GM10847 (cell line): Measurements from ENCODE around the gene CD226.

ENCODE experiments used
- POLR2A ChIP-seq: IDR thresholded peaks from 2 replicates; pipeline ENCODE4 v1.6.1; 2011; ENCODE audit not compliant: insufficient read length; ENCODE audit errors: extremely low read depth

Gene CD226

DNA sequence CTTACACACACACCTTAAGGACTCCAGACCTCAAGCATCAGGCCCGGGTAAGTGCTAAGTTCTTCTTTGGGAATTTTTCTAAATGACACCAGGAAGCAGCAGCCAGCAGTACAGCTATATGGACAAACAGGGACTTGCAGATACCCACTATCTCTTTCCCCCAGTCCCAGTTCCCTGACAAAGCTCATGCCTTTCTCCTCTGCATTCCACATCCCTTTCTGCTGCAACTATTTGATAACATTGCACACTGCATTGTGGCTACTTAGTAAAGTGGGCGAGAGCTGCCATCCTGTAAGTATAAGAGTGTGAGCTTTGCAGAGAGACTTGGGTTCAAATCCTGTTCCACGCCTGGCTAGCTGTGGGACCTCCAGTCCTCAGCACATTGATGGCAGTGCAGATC lies 14.0 kb upstream of the CD226 start:
- no peak for TF ChIP-seq POLR2A

DNA sequence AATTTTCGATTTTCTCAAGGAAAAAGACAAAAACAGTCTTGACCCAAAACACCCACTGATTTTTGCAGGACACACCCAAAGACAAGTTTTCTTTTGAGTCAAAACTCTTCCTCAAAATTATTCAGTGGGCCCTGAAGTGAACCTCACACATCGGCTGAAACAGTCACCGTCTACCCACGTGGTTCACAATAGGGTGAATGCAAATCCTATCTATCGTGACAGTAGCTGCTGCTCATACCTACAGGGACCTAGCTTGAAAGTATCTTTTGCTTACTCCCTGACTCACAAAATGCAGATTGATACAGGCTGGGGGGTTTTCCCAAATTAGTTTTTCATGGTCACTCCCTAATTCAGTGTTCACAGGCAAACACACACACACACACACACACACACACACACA lies 10.7 kb upstream of the CD226 start:
- no peak for TF ChIP-seq POLR2A

DNA sequence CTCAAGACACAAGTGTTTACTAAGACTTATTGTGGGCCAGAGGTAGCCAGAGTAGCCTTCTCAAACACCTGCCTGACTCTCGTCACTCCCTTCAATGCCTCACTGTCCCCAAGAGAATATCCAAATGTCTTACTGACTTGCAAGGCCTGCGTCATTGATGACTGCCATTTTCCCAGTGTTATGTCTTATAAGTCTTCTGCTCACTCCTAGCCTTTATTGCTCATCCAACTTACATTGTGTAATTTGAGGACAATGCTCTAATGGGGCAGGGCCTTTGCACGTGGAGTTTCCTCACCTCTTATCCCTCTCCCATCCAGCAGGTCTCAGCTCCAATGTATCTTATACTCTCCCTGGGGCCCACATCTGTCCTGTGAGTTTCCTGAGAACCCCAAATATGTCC lies 10.1 kb upstream of the CD226 start:
- no peak for TF ChIP-seq POLR2A

DNA sequence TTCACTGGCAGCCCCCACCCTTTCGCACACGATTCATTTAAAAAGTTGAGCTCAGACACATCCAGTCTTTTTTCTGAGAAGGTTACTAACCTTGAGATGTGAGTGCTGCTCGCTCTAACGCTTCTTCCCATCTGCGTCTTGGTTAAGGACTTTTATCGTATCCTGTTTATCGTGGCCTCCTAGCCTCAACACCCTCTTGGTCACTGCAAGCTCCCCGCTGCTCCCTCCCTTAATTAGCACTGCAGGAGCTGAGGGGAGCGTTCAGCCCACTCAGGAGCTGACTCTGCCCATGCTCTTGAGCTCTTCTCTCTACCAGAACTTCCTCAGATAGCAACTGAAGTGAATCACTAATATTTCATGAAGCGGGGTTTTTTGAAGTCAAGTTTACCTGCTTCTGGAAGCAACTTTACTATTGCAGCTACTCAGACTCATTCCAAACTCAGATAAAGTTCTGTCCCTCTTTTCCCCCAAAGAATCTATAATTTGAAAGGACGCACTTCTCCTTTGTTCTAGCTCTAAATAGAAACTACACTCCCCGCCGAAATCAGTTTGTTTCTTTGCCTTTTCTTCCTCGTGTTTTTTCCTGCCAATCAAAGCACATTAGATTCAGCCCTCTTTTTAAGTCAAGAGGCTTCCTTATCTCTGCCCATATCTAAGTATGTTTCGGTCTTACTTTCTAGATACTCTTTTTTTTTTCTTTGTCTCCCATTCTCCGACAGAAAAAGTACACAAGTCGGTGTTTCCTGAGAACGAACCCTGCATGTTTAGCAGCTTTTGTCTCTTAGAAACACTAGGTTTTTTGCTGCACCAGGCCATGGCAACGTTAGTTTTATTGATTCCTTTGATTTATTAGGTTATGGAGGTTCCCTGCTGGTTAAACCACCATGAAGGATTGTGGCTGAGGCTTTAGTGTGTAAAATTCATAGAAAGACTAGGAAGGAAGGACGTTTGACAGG lies 9.3 kb upstream of the CD226 start:
- no peak for TF ChIP-seq POLR2A

DNA sequence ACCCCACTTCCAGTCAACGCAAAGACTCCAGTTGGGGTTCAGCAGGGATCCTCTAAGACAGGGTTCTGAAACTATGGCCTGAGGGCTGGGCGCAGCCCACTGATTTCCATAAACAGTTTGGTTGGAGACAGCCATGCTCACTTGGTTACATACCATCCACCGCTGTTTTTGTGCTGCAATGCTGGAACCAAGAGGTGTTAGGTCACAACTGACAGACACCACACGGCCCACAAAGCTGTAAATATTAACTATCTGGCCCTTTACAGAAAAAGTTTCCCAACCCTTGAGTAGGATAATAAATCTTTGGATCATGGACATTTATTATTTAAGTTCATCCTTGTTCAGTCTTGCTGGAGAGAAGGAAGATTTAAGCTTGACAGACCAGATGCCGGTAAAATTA lies 8.4 kb upstream of the CD226 start:
- TF ChIP-seq POLR2A, result no peak

DNA sequence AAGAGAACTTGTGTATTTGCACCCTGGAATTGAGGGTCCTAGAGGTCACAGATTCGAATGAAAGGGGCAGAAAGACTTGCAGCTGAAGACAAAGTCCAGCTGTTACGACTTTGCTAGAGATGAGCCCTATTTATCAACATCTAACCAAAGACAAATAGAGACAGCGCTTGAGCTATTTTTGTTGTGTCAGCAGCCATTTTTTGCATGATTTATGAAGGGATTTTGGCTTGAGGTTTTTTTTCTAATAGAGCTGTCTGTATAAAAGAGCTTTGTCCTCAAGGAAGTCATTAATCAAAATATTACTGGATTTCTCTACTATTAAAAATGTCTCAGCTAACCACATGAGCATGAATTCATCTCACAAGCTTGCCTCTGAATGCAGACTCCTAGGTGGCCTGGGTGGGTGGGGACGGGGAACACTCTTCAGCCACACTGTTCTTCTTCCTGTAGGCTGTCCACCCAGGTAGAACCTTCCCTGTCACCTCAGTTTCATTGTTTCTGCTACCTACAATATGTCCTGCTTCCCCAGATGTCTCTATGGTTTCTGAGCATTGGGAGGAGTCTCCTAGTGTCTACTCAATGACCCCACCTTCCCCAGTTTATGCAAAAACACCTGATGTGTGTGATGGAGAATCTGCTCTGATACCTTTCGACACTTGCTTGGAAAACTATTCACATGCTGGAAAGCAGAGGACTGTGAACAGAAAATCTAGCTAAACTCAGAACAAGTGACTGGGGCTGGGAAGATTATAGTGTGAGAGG lies 7.2 kb upstream of the CD226 start:
- TF ChIP-seq POLR2A, result no peak

DNA sequence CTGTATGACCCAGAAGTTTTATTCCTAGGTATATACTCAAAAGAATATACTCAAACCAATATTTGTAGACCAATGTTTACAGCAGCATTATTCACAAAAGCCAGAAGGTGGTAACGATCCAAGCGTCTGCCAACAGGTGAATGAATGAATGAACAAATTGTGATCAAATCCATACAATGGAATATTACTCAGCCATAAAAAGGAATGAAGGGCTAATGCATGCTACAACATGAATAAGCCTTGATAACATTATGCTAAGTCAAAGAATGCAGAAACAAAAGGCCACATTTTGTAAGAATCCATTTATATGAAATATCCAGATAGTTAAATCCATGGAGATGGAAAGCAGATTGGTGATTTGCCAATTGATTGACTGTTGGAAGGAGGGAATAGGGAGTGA lies 5.5 kb upstream of the CD226 start:
- TF ChIP-seq POLR2A, result no peak

DNA sequence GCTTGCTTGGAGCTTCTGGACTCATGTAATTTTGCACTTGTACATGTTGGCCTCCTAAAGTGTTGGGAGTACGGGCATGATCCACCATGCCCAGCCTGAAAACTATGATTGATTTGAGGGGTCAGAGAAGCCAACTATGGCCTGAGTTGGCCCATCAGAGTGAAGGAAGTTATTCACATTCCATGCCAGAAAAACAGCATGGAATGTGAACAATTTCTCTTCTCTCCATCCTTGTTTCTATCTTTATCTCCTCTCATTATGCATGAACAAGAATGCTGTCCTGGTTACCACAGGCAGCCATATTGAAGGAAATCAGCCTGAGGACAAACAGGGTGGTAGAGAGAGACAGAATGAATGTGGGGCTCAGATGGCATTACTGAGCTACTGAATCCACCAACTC lies 3.5 kb upstream of the CD226 start:
- no peak for TF ChIP-seq POLR2A

DNA sequence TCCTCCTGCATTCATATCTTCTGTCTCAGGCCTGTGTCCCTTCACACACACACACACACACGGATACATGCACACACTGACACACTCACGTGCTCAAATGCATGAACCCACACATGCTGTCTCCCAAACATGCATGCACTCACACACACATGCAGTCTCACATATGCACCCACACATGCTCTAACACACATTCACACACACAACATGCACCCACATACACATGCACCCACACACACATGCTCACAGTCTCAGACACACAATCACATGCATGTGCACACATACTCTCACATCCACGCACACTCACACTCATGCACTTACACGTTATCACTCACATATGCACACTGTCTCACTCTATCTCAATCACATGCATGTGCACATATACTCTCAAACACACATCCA lies 1.9 kb upstream of the CD226 start:
- TF ChIP-seq POLR2A, result no peak

DNA sequence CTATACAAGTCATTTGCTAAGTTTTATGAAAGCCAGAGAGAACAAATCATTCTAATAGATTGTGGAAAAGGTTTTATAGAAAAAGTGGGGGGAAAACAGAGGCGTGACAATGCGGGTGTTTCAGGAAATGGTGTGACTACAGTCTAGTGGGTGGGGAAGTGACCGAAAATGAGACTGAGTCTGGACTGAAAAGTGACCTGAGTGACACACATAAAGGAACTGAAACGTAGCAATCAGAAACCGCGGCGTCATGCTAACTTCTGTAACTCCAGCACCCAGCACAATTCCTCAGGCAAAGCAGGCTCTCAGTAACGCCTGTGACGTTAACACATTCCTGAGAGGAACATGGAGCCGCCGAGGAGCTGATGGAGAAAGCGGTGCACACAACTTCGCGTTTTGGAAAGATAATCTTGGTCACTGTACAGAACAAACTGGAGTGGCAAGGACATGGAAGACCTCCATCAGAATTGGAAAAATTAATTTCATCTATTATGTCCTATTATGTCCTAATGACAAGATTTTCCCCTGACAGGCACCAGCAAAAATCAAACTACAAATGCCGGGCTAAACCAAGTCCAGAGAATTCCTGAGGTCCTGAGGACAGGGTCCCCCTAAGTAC lies 1.4 kb upstream of the CD226 start:
- TF ChIP-seq POLR2A, result no peak

DNA sequence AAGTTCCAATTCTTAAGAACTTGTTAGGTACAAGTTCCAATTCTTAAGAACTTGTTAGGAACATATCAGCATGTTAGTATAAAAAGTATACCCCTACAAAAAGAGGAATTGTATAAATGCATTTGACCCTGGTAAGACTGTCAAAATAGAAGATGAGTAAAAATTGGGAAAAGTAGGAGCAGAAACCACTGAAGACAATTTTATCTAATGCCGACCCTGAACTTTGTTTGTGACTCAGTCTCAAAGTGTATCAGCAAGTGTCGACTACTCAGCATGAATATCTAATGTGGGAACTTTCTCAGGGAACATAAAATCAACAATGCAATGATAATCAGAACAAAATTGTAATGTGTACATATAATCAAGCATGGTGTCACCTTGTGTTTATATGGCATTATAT lies 583 bp upstream of the CD226 start:
- no peak for TF ChIP-seq POLR2A

DNA sequence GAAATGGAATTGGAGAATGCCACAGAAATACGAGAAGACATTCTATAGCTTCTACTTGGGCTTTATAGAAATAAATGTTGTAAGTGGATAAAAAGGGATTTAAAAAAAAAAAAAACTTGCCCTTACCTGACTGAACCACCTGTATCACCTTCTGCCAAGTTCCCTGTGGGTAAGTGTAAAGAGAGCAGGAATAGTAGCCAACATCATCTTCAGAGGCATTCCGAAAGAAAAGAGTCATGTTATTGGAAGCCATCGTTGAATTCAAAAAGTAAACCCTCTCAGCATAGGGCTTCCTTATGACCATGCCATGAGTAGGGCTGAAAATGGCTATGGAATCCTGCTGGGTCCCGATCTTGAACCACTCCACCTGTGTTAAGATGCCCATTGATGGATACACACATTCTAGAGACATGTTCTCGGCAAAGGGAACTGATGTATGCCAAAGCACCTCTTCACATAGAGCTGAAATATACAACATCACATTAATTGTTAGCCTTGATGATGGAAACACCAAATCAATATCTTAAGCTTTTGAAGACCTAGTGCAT lies 991 bp downstream of the CD226 start:
- TF ChIP-seq POLR2A, result no peak

DNA sequence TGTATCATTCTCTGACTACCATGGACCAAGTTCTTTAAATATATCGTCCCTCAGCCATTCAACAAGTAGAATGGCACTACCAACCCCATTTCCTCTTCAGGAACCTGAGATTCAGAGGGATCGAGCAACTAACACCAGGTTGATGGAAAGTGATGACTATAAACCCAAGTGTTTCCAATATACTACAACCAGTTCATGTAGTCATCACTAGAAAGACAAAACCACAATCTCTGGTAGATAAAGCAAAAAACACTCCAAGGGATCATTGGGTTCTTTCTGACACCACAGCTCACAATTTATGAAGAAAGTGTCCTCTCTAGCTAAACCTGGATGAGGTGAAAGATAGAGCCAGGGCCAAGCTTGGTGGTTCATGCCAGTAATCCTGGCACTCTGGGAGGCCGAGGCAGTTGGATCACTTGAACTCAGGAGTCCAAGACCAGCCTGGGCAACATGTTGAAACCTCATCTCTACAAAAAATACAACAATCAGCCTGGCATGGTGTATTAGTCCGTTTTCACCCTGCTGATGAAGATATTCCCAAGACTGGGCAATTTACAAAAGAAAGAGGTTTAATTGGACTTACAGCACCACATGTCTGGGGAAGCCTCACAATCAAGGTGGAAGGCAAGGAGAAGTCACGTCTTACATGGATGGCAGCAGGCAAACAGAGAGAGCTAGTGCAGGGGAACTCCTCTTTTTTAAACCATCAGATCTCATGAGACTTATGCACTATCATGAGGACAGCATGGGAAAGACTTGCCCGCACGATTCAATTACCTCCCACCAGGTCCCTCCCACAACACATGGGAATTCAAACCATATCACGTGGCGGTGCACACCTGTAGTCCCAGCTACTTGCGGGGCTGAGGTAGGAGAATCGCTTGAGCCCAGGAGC lies 2.2 kb downstream of the CD226 start:
- no peak for TF ChIP-seq POLR2A

DNA sequence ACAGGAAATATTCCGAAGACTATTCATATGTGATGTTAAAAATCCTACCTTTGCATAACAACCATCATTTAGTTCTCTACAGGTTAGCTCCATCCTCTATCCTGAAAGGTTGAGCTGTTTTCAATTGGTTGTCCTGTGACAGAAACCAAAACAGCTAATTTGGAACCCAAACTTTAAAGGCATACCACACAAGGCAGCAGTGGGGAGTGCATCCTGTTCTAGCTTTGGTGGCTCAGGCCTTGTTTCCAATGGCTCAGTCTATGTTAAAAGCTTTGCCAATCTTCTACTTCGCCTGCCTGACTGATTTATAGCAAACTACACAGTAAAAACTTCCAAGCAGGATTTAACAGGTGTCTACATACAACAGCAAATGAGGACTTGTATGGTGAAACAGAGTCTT lies 3.2 kb downstream of the CD226 start:
- no peak for TF ChIP-seq POLR2A

DNA sequence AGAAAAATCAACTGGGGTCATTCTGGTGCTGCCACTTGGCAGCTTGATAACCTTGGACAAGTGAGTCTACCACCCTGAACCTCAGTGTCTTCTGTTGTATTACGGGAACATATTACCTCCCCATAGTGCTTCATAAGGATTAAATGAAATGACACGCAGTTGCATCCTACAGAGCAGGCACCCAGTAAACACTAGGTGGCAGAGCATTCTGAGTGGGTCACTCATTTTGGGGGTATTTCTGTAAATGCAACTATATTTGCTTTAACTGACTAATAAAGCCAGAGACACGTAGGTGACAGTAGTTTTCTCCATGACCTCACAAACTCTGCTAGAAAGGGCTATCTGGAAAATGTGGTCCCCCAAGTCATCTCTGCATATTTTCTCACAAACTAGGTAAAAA lies 4.7 kb downstream of the CD226 start:
- no peak for TF ChIP-seq POLR2A
